Measurements from ENCODE around the gene AMZ2.
"Not testable (repeated sequence)": the region's sequence is repeated elsewhere in the genome, so short reads cannot be mapped to it uniquely, and the experiment has no call there.

AMZ2 gene

GRCh38 chr17:68220786-68221185 is 27.1 kb upstream of the AMZ2 start:
- DNase-seq (ENCODE audit: low read depth), result not testable (repeated sequence)

- DNase-seq (ENCODE audit: low read depth), result no peak
Measured at GRCh38 chr17:68221786-68222185, 26.1 kb upstream of the AMZ2 start.

DNA sequence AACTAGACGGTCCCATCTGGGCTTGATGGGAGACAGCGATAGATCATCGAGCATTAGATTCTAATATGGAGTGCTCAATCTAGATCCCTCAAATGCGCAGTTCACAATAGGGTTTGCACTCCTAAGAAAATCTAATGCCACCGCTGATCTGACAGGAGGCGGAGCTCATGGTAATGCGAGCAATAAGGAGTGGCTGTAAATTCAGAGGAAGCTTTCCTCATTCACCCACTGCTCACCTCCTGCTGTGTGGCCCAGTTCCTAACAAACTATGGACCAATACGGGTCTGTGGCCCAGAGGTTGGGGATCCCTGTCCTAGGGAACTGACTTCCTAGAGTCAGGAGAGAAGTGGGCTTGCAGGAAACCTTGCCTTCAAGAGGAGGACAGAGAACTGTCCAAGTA is 25.2 kb upstream of the AMZ2 start:
- DNase-seq (ENCODE audit: low read depth), result no peak

DNA sequence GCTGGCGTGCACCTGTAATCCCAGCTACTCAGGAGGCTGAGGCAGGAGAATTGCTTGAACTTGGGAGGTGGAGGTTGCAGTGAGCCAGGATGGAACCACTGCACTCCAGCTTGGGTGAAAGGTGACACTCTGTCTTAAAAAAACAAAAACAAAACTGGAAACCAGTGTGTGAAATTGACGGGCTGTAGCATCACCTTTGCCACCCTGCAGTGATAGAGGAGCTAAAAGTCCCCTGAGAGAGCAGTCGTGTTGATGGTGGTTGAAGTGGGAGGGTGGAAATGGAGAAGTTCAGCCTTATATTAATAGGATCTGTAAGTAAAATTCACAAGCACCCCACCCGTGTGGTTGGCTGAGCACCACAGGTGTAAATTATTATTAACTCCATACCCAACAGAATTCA is 22.8 kb upstream of the AMZ2 start:
- DNase-seq (ENCODE audit: low read depth), result not testable (repeated sequence)

GRCh38 chr17:68228039-68228680 is 19.7 kb upstream of the AMZ2 start:
- DNase-seq (ENCODE audit: low read depth), result not testable (repeated sequence)

- no peak for DNase-seq (ENCODE audit: low read depth)
Measured at GRCh38 chr17:68228817-68229570, 18.8 kb upstream of the AMZ2 start.

GRCh38 chr17:68229619-68230018 is 18.2 kb upstream of the AMZ2 start:
- no peak for DNase-seq (ENCODE audit: low read depth)

- DNase-seq (ENCODE audit: low read depth), result not testable (repeated sequence)
Measured at GRCh38 chr17:68231131-68231530, 16.7 kb upstream of the AMZ2 start.

GRCh38 chr17:68231541-68231940 is 16.3 kb upstream of the AMZ2 start:
- DNase-seq (ENCODE audit: low read depth), result no peak

GRCh38 chr17:68232741-68233140 is 15.1 kb upstream of the AMZ2 start:
- DNase-seq (ENCODE audit: low read depth), result not testable (repeated sequence)

GRCh38 chr17:68234726-68235335 is 13.0 kb upstream of the AMZ2 start:
- DNase-seq (ENCODE audit: low read depth), result peak; percentile 15

- not testable (repeated sequence) for DNase-seq (ENCODE audit: low read depth)
Measured at GRCh38 chr17:68235336-68235791, 12.5 kb upstream of the AMZ2 start.

DNA sequence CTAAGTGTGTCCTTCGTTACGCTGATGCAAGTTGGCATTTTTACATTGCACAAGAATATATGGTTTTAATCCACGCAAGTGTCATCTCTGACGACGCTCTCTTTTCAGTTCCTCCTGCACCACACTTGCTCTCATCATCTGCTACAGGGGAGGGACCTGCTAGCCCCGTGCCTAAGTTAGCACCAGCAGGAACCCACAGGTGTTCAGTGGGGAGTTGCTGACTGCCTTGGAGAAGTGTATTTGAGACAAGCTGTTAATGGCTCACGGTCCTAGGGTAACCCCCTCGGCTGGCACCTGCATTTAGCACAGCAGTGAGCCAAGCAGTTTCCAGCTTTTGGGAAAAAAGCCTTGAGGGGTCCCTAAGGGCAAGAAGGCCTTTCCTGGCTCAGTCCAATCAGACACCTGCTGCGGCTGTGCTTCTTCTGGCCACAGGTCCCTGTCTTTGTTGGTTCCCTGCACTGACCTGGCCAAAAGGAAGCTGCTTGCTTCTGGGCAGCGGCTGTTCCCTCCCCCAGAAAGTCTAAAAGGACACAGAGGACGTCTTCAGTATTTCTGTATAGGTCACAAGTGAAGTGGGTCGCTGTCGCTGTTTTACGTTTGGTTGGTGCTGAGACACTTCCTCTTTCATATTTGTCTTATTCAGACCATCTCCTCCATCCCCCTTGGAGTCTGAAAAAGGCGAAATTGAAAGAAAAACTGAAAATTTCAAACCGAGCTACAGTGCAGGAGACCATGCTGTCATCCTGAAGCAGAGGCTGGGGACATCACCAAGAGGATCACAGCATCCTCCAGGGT is 10.3 kb upstream of the AMZ2 start:
- peak; percentile 14 for DNase-seq (ENCODE audit: low read depth)

GRCh38 chr17:68238164-68238870 is 9.5 kb upstream of the AMZ2 start:
- DNase-seq (ENCODE audit: low read depth), result no peak

- DNase-seq (ENCODE audit: low read depth), result no peak
Measured at GRCh38 chr17:68238871-68239253, 9.0 kb upstream of the AMZ2 start.

DNA sequence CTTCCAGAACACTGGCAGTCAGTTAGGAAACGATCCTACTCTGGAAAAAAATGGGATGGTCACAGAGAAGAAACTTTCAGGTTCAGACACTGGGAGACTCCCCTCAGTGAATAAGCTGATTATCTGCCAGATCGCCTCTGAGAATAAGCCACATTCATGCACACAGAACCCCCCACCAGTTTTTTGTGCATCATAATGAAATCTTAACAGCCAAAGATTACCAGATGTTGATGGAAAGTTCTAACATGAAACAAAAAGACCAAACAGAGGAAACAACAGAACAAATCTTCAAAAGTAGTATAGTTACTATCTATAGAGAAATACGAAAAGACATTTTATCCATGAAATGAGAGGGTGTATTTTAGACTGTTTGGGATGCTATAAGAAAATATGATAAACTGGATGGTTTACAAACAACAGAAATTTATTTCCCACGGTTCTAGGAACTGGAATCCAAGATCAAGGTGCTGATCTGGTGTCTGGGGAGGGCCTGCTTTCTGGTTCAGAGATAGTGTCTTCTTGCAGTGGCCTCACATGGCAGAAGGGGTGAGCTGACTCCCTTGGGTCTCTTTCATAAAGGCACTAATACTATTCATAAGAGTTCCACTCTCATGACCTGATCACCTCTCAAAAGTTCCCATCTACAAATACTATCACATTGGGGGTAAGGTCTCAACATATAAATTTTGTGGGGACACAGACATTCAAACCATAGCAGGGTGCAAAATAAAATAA is 8.0 kb upstream of the AMZ2 start:
- DNase-seq (ENCODE audit: low read depth), result no peak

GRCh38 chr17:68246271-68247028 is 1.4 kb upstream of the AMZ2 start:
- DNase-seq (ENCODE audit: low read depth), result no peak

DNA sequence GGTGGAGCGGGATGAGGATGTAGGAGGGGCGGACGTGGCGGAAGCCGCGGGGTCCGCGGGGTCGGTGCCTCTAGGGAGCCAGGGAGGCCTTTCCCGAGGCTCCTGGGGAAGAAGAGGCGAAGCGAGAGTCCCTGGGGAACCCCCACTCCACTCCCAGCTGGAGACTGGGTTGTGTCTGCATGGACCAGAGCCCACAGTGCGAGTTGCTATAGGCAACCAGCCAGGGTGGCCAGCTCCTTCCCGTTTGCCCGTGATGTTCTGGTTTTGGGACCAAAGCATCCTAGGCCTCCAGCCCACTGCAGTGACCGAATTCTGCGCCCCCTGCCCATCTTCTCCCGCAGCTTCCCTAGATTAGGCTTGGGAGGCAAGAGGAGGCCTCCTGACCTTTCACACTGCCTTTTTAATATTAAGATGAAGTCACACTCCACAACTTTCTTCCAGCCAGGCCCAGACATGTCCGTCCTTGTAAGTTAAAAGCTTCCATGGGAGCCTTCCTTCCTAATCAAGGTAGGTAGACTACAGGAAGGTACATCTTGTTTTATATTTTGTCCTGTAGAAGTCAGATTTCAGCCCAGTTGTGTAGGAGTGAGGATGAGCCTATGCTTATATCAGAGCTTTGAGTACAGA is 469 bp downstream of the AMZ2 start:
- DNase-seq (ENCODE audit: low read depth), result no peak

DNA sequence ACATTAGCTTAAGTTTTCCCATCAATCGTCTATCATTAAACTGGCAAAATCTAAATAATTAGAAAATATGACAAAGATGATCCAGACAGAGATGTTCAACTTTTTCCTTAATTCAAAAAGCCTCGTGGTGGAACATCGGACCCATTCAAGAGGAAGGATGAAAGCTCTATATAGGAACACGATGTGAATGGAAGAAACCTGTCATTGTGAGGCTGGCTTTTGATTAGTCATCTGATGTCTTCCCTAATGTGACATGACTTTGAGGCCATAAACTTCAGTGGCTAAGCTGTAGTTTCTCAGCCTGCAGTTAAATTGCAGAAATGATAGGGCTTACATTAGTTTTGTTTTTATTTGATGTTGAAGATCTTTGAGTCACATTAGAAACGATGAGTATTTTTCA is 1.0 kb downstream of the AMZ2 start:
- no peak for DNase-seq (ENCODE audit: low read depth)

GRCh38 chr17:68249354-68249765 is 1.5 kb downstream of the AMZ2 start:
- DNase-seq (ENCODE audit: low read depth), result no peak
